Ishikawa (cell line): ENCODE data around the gene SETD7.

Experiments
- CEBPB ChIP-seq: IDR thresholded peaks from 2 replicates; pipeline ENCODE4 v1.6.1; 2012
- CREB1 ChIP-seq: IDR thresholded peaks from 2 replicates; pipeline ENCODE4 v1.6.1; 2012; ENCODE audit warnings: low read depth
- EGR1 ChIP-seq: IDR thresholded peaks from 2 replicates; pipeline ENCODE4 v1.6.1; 2012
- EP300 ChIP-seq: IDR thresholded peaks from 2 replicates; pipeline ENCODE4 v1.6.1; 2012; ENCODE audit warnings: borderline replicate concordance
- FOXM1 ChIP-seq: IDR thresholded peaks from 2 replicates; pipeline ENCODE4 v1.6.1; 2012; ENCODE audit warnings: low read depth, borderline replicate concordance
- MAX ChIP-seq: IDR thresholded peaks from 2 replicates; pipeline ENCODE4 v1.6.1; 2012
- NFIC ChIP-seq: IDR thresholded peaks from 2 replicates; pipeline ENCODE4 v1.6.1; 2012
- RAD21 ChIP-seq: IDR thresholded peaks from 2 replicates; pipeline ENCODE4 v1.6.1; 2012; ENCODE audit warnings: low read depth
- REST ChIP-seq: IDR thresholded peaks from 2 replicates; pipeline ENCODE4 v1.6.1; 2012; ENCODE audit warnings: low read depth, mild to moderate bottlenecking
- TAF1 ChIP-seq: IDR thresholded peaks from 2 replicates; pipeline ENCODE4 v1.6.1; 2012; ENCODE audit warnings: low read depth, mild to moderate bottlenecking
- TCF12 ChIP-seq: IDR thresholded peaks from 2 replicates; pipeline ENCODE4 v1.6.1; 2012; ENCODE audit warnings: low read depth
- TEAD4 ChIP-seq: IDR thresholded peaks from 2 replicates; pipeline ENCODE4 v1.6.1; 2012
- YY1 ChIP-seq: IDR thresholded peaks from 2 replicates; pipeline ENCODE4 v1.6.1; 2012; ENCODE audit warnings: low read depth
- ZBTB7A ChIP-seq: IDR thresholded peaks from 2 replicates; pipeline ENCODE4 v1.6.1; 2012; ENCODE audit warnings: low read depth
- TF ChIP-seq, protein P1 (sequence below): IDR thresholded peaks from 2 replicates; pipeline ENCODE4 v1.6.1; 2012

The SETD7 gene

DNA sequence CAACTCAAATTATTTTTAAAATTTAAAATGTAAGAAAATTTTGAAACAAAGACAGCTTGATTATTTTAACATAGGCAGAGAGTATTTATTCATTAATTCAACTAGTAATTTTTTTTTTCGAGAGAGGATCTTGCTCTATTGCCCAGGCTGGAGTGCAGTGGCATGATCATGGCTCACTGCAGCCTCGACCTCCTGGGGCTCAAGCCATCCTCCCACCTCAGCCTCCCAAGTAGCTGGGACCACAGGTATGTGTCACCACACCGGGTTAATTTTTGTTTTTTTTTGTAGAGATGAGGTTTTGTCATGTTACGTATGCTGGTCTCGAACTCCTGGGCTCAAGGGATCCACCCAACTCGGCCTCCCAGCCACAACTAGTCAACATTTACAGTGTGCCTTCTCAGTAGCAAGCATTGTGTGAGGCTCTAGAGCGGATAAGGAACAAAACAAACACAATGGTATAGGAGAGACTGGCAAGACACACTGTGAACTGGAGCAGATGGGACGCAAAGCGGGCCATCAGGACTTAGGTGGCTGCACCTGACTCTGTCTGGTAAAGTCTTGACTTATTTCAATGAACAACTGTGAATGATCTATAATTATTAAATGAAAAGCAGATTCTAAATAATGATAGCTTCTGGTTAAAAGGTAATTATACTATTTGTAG lies 21.6 kb downstream of the SETD7 start:
- no peak for TF ChIP-seq EGR1
- no peak for TF ChIP-seq CREB1
- TF ChIP-seq FOXM1 = no peak
- no peak for TF ChIP-seq EP300
- no peak for TF ChIP-seq REST
- no peak for TF ChIP-seq YY1
- TF ChIP-seq TEAD4 = no peak

GRCh38 chr4:139533511-139533910 lies 22.5 kb downstream of the SETD7 start:
- TF ChIP-seq MAX (no peak), TEAD4 (no peak), REST (no peak), TAF1 (no peak), FOXM1 (no peak), TCF12 (no peak), NFIC (no peak), EP300 (no peak), RAD21 (no peak), EGR1 (no peak), ZBTB7A (no peak), YY1 (no peak), CEBPB (no peak)
- TF ChIP-seq, protein P1, sequence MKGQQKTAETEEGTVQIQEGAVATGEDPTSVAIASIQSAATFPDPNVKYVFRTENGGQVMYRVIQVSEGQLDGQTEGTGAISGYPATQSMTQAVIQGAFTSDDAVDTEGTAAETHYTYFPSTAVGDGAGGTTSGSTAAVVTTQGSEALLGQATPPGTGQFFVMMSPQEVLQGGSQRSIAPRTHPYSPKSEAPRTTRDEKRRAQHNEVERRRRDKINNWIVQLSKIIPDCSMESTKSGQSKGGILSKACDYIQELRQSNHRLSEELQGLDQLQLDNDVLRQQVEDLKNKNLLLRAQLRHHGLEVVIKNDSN = no peak

GRCh38 chr4:139532947-139533346 lies 23.1 kb downstream of the SETD7 start:
- TF ChIP-seq YY1 (no peak), TCF12 (peak; percentile 26; the same call in 1 of the 2 replicates), NFIC (no peak), CREB1 (no peak), CEBPB (no peak), FOXM1 (no peak)

DNA sequence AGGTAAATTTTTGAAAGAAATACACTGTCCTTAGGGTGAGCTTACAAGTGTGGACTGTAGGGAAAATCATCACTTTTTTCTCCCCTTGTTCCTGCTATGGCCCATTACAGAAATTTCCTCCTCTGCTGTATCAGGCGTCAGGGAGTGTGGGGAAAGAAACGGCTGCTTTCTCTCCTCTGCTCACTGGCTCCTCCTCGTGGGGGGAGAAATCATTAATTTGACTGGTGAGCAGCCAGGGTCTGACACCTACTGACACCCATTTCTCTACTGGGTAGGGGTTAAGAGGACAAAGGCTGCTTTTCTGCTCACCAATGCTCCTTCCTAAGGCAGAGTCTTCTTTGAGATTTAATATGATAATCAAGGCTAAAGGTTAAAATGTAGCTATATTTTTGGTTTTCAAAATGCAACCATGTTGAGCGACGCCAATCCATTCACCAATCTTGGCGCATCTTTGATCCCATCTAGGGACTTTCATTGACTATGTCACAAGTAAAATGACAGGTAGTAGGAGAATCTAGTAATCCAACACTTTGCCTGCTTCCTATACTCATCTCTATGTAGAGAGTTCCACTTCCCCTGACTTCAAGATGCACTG lies 25.1 kb downstream of the SETD7 start:
- TF ChIP-seq CREB1 = no peak
- TF ChIP-seq EP300 = no peak
- no peak for TF ChIP-seq YY1
- TF ChIP-seq ZBTB7A = no peak
- no peak for TF ChIP-seq TCF12
- TF ChIP-seq EGR1 = no peak
- peak; percentile 52 for TF ChIP-seq RAD21

GRCh38 chr4:139528377-139529005 lies 27.5 kb downstream of the SETD7 start:
- no peak for TF ChIP-seq RAD21
- TF ChIP-seq YY1 = no peak

DNA sequence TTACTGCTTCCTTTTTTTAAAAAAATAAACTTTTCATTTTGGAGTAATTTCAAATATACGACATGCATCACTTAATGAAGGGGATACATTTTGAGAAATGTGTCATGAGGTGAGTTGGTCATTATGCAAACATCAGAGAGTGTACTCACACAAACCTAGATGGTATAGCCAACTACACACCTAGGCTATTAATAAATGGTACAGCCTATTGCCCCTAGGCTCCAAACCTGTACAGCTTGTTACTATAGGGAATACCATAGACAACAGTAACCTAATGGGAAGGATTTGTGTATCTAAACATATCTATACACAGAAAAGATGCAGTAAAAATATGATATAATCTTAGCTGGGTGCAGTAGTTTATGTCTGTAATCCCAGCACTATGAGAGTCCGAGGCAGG lies 29.1 kb downstream of the SETD7 start:
- TF ChIP-seq RAD21 (no peak), MAX (no peak), FOXM1 (no peak), EP300 (no peak), TEAD4 (no peak), CEBPB (no peak), CREB1 (no peak)
- TF ChIP-seq, protein P1 = no peak
